CD4-positive, alpha-beta T cell treated with Interleukin-15 for 4 hours (primary cell): ENCODE data around the gene ANKRD27.
"Not testable (repeated sequence)": the region's sequence is repeated elsewhere in the genome, so short reads cannot be mapped to it uniquely, and the experiment has no call there.

Experiments
- DNase-seq: peaks from one replicate; pipeline ENCODE4 v3.0.0-alpha.2; 2020; ENCODE audit warnings: low spot score

Gene ANKRD27

GRCh38 chr19:32688311-32688710 is 13.3 kb upstream of the ANKRD27 start:
- no peak for DNase-seq

- DNase-seq: no peak
Measured at GRCh38 chr19:32687681-32688080, 12.7 kb upstream of the ANKRD27 start.

DNA sequence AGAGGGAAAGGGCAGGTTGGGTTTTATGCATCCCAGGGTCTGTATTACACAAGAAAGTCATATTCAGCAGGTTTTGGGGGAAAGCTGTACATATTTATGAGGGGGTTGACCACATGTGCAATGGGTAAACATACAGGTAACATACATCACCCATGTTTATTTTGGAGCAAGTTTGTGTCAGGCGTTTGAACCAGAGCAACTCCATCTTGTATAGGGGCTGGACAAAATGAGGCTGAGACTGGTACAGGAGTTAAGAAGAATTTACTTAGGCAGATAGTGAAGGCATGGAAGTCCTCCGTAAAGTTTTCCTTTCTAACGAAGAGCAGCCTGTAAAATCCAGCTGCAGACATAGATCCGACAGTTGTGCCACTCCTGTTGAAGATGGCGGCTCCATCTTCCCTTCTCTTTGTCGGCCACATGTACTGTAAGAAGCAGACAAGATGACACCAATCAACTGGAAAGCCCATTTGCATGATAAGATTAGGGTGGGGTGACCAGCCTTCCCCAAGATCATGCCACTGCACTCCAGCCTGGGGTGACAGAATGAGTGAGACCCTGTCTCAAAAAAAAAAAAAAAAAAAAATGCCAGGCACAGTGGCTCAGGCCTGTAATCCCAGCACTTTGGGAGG is 12.0 kb upstream of the ANKRD27 start:
- DNase-seq: no peak

- DNase-seq: no peak
Measured at GRCh38 chr19:32682317-32682716, 7.3 kb upstream of the ANKRD27 start.

- no peak for DNase-seq
Measured at GRCh38 chr19:32680986-32681385, 6.0 kb upstream of the ANKRD27 start.

- no peak for DNase-seq
Measured at GRCh38 chr19:32677657-32678056, 2.7 kb upstream of the ANKRD27 start.

- no peak for DNase-seq
Measured at GRCh38 chr19:32676895-32677359, 1.9 kb upstream of the ANKRD27 start.

DNA sequence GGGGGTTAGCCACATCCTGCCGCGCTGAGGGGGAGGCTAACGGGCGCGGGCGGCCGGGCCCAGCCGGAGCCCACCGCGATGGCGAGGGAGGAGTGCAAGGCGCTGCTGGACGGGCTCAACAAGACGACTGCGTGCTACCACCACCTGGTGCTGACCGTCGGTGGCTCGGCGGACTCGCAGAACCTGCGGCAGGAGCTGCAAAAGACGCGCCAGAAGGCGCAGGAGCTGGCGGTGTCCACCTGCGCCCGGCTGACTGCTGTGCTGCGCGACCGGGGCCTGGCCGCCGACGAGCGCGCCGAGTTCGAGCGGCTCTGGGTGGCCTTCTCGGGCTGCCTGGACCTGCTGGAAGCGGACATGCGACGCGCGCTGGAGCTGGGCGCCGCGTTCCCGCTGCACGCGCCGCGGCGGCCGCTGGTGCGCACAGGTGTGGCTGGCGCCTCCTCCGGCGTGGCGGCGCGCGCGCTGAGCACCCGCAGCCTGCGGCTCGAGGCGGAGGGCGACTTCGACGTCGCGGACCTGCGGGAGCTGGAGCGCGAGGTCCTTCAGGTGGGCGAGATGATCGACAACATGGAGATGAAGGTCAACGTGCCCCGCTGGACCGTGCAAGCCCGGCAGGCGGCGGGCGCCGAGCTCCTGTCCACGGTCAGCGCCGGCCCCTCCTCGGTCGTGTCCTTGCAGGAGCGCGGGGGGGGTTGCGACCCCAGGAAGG is 1.4 kb upstream of the ANKRD27 start:
- DNase-seq: no peak

- peak; percentile 63 for DNase-seq
Measured at GRCh38 chr19:32675720-32676185, 773 bp upstream of the ANKRD27 start, which contains the start of gene RGS9BP. Gene RGS9BP (plus strand): TSS chr19:32675848. CDS start chr19:32676264, 416 bp downstream.

GRCh38 chr19:32674153-32674930 is 638 bp downstream of the ANKRD27 start:
- no peak for DNase-seq

DNA sequence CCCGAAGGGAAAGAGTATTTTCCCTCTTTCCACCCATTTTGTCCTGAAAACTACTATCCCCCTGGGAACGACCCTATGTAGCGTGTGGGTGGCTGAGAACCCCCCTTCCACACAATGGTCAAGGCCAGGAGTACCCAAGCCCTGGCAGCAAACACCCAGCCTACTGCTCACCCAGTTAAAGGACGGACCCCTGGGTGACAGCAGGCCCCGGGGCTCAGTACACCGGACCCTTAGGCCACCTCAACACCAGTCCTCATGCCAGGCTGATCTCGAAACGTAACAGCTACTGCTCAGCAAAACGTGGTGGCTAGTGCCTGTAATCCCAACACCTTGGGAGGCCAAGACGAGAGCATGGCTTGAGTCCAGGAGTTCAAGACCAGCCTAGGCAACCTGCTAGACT is 1.4 kb downstream of the ANKRD27 start:
- no peak for DNase-seq

DNA sequence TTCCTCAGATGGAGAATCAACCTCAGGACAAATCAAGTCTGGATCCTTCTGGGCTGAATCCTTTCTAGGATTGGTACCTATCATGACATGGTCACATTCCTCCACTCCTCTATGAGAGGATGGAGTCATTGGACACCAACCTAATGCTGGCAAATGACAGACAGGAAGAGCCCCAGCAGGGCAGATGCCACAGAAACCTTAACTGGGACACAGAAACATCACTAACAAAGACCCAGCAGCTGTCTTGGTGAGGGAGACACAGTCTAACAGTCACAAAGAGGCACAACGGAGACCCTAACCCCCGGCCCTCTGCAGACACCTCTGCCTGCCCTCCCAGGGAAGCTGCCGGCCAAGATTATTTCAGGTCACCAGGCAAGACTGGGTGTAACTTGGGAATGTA is 2.1 kb downstream of the ANKRD27 start:
- DNase-seq: no peak

GRCh38 chr19:32671883-32672593 is 2.9 kb downstream of the ANKRD27 start:
- no peak for DNase-seq

GRCh38 chr19:32669310-32669709 is 5.7 kb downstream of the ANKRD27 start:
- no peak for DNase-seq

GRCh38 chr19:32666084-32666483 is 8.9 kb downstream of the ANKRD27 start:
- DNase-seq: no peak

GRCh38 chr19:32662186-32662585 is 12.8 kb downstream of the ANKRD27 start:
- no peak for DNase-seq

DNA sequence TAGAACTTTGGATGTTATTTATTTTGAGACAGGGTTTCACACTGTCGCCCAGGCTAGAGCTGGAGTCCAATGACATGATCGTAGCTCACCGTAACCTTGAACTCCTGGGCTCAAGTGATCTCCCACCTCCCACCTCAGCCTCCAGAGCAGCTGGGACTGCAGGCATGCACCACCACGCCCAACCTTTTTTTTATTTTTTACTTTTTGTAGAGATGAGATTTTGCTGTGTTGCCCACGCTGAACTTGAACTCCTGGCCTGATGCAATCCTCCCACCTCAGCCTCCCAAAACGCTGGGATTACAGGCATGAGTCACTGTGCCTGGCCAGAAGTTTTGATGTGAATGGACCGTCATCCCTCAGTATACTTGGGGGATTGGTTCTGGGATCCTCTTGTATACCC is 13.7 kb downstream of the ANKRD27 start:
- DNase-seq: no peak

DNA sequence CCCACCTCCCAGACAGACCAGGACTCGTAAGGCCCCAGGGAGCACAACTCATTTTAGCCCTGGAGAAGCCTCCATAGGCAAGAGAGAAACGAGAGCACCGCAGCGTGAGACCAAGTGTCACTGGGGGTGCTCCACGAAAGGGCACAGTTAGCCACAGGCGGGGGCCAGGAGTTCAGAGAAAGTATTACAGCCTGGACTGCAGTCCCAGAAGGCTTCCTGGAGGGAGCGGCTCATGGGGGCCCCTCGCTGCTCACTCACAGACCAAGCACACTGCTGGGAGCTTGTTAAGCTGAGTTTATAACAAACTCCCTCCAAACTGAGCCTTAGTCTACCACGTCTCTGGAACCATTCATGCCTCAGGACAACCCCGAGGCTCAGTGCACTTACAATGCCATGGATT is 16.5 kb downstream of the ANKRD27 start:
- no peak for DNase-seq

DNA sequence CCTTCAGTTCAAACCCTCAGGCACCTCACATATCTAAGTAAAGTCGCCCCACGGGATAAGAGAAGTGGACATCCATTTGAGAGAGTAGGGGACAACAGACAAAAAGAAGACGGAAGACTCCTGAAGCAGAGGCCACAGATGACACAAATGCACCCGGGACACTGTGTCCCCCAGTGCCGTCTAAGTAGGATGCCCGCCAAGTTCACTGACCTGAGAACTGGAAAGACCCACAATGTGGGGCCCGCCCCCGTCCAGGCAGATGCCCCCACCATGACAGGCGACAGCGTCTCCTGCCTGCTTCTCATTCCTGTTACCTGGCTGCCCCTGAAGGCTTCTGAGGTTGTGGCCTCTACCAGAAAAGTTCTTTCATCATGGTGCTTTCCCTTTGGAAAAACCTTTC is 16.9 kb downstream of the ANKRD27 start:
- DNase-seq: no peak

DNA sequence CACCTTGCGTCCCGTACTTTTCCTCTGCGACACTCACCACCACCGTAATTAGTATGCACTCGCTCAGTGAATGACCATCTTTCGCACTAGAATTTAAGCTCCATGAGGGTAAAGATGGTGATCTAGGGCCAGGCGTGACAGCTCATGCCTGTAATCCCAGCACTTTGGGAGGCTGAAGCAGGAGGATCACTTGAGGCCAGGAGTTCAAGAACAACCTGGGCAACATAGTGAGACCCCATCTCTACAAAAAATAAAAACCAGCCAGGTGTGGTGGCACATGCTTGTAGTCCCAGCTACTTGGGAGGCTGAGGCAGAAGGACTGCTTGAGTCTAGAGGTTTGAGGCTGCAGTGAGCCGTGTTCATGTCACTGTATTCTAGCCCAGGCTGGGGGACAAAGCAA is 18.6 kb downstream of the ANKRD27 start:
- DNase-seq: not testable (repeated sequence)

- DNase-seq: no peak
Measured at GRCh38 chr19:32653599-32653915, 21.4 kb downstream of the ANKRD27 start.

DNA sequence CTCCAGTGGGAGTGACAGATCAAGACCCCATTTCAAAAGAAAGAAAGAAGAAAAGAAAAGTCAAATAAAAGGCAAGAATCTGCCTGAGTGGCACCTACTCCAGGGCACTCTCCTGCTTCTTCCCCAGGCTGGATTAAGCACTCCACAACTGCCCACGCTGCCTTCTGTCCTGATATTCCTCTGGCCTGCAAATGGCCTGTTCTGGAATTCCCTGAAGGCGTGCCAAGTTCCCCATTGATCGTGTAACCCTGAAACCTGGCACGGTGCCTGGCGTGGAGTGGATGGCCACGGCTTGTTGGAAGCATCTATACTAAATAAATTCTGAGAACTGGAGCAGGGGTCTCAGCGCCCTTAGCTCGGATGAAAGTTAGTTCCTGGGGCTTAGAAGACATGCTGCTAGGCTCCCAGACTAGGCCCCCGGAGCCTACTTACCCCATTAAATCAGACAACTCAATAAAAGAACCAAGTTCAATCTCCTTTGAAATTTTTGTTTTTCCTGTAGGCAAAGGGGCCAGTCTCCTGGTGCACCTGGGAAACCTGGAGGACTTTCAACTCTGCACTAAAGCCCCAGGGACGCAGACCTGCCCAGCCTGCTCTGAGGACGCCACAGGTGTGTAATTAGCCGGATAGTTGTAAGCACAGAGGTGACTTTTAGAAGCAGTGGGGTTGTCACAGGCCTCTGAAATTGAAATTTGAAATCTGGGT is 21.9 kb downstream of the ANKRD27 start:
- DNase-seq: no peak
